ENCODE results near the gene CAP2.

- TF ChIP-seq POLR2A (IDR thresholded peaks at IDR 0.05) (no peak), CTCF (IDR thresholded peaks at IDR 0.05) (no peak), POLR2AphosphoS5 (IDR thresholded peaks at IDR 0.05) (no peak), EP300 (IDR thresholded peaks at IDR 0.05) (no peak)
These were observed 1.4 kb upstream of the CAP2 start for GRCh38 chr6:17391976-17392375.
